ENCODE results near the gene PDE9A. TPM values are rescaled to one million over a fixed set of nuclear protein-coding genes. Genes with fewer than 3 reads are reported as not detected.
"Not testable (repeated sequence)": the region's sequence is repeated elsewhere in the genome, so short reads cannot be mapped to it uniquely, and the experiment has no call there.

PDE9A gene
- total RNA-seq, 4 donors from 2014 or later: 2.9 to 16.9 (median 7.0) TPM

- DNase-seq (ENCODE audit: low spot score) (no peak), ATAC-seq (ENCODE audit: low FRiP score) (no peak)
- TF ChIP-seq CTCF (IDR thresholded peaks at IDR 0.05): no peak
Measured at GRCh38 chr21:42624095-42624790, 29.2 kb upstream of the PDE9A start.

GRCh38 chr21:42624936-42625335 lies 28.5 kb upstream of the PDE9A start:
- no peak for ATAC-seq (ENCODE audit: low FRiP score)
- no peak for DNase-seq (ENCODE audit: low spot score)
- no peak for TF ChIP-seq CTCF (IDR thresholded peaks at IDR 0.05)

GRCh38 chr21:42626171-42626570 lies 27.2 kb upstream of the PDE9A start:
- DNase-seq (ENCODE audit: low spot score): no peak
- no peak for TF ChIP-seq CTCF (IDR thresholded peaks at IDR 0.05)
- ATAC-seq (ENCODE audit: low FRiP score): no peak

- TF ChIP-seq CTCF (IDR thresholded peaks at IDR 0.05): no peak
- ATAC-seq (ENCODE audit: low FRiP score) (no peak), DNase-seq (ENCODE audit: low spot score) (no peak)
Measured at GRCh38 chr21:42627527-42628289, 25.7 kb upstream of the PDE9A start.

- DNase-seq (ENCODE audit: low spot score); ATAC-seq (ENCODE audit: low FRiP score): not testable (repeated sequence)
Measured at GRCh38 chr21:42628466-42629061, 24.9 kb upstream of the PDE9A start.

GRCh38 chr21:42629933-42630589 lies 23.4 kb upstream of the PDE9A start:
- DNase-seq (ENCODE audit: low spot score): no peak
- no peak for TF ChIP-seq CTCF (IDR thresholded peaks at IDR 0.05)
- no peak for ATAC-seq (ENCODE audit: low FRiP score)

- no peak for DNase-seq (ENCODE audit: low spot score)
- TF ChIP-seq CTCF (IDR thresholded peaks at IDR 0.05): no peak
- no peak for ATAC-seq (ENCODE audit: low FRiP score)
Measured at GRCh38 chr21:42630626-42631025, 22.8 kb upstream of the PDE9A start.
